ENCODE data around the gene ARID5A.

ARID5A gene

DNA sequence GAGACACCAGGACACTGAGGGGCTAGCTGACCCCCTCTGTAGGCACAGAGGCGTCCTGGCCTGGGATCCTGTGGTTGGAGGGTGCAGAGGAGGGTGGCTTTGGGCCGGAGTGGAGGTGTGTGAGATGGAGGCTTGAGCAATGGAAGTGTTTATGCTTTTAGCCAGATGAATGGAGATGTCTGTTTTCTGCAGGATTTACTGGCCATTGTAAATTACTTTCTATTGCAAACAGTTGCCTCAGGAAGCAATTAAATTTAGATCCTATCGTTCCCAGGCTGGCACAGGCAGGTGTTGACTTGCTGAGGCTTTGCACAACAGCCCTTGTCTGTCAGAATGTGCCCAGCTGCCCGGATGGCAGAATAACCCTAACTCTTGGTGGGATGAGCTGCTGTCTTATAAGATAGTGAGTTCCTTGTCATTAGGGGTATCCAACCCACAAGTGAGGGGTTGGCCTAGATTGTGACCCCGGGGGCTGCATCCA lies 1.8 kb upstream of the ARID5A start:
- CTCF ChIA-PET, result interaction anchor here (0.8 to 18.6 kb wide), 4 partner anchors 8 to 396 kb away, joined by 3 to 257 read pairs (median 50); partner anchors contain the start of gene ASTL
- POLR2A ChIA-PET, result no interaction called here
- TF ChIP-seq, protein P1, sequence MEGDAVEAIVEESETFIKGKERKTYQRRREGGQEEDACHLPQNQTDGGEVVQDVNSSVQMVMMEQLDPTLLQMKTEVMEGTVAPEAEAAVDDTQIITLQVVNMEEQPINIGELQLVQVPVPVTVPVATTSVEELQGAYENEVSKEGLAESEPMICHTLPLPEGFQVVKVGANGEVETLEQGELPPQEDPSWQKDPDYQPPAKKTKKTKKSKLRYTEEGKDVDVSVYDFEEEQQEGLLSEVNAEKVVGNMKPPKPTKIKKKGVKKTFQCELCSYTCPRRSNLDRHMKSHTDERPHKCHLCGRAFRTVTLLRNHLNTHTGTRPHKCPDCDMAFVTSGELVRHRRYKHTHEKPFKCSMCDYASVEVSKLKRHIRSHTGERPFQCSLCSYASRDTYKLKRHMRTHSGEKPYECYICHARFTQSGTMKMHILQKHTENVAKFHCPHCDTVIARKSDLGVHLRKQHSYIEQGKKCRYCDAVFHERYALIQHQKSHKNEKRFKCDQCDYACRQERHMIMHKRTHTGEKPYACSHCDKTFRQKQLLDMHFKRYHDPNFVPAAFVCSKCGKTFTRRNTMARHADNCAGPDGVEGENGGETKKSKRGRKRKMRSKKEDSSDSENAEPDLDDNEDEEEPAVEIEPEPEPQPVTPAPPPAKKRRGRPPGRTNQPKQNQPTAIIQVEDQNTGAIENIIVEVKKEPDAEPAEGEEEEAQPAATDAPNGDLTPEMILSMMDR (IDR thresholded peaks at IDR 0.05; ENCODE audit: insufficient read depth, low read length, missing control alignments), result no peak
- no peak for DNase-seq (ENCODE audit: low read depth, low spot score)
- no peak overlapping the region for H3K4me3 ChIP-seq (ENCODE audit: low read depth, low read length)

DNA sequence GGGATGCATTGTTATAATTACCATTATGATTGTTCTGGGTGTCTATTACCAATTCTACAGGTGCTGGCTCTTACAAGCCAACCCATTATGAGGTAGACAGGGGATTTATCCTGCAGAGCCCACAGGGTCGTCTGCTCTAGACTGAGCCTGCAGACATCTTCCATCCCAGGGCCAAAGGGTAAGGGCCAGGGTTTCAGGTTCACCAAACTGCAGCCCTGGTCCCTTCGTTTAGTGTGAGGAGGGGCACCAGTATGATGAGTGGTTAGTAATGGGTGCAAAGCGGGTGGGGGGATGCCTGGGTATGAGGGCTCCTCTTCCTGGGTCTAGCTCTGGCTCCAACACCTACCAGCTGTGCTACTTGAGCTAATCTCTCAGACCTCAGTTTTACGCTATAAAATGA lies 1.2 kb upstream of the ARID5A start:
- CTCF ChIA-PET, result interaction anchor here (0.8 to 18.6 kb wide), 3 partner anchors 9 to 25 kb away, joined by 3 to 257 read pairs (median 98); no protein-coding TSS in a partner anchor
- TF ChIP-seq, protein P1 (IDR thresholded peaks at IDR 0.05; ENCODE audit: insufficient read depth, low read length, missing control alignments), result no peak
- POLR2A ChIA-PET, result no interaction called here

DNA sequence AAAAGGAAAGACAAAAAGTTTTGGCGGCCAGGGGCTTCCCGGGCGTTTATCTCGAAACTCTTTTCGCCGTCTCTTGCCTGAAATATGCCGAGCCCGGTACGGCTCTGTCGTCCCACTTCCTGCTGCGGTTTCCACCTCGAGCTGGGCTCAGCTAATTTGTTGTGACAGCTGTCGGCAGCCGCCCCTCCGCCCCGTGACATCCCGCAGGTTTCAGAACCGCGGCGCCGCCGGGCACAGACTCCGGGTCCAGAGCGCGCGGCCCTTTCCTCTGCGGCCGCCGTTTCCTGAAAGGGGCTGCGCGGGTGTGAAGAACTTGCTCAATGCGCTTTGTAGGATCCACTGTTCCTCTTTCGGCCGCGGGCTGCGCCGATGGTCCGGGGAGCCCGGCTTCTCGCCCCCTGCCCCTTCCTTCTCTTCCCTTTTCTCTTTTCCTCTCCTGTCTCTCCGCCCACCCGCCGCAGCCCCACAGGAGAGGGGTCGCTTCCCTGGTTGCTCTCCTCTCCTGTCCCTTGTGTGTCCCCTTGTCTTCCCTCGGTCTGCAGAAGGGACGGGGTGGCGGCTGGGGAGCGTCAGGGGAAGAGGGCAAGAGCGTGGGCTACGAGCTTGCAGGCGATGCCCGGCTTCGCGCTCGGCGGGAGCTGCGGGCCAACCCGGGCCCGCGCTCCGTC lies 648 bp downstream of the ARID5A start:
- H3K4me3 ChIP-seq (ENCODE audit: low read depth, low read length), result peak overlapping the region; percentile 70
- ChIA-PET CTCF (interaction anchor here (0.6 to 18.6 kb wide), 6 partner anchors 9 to 575 kb away, joined by 3 to 257 read pairs (median 4); partner anchors contain the start of gene ANKRD36), POLR2A (interaction anchor here (1.1 kb wide), 1 partner anchor 11 kb away, joined by 4 read pairs; no protein-coding TSS in a partner anchor)
- TF ChIP-seq, protein P1 (IDR thresholded peaks at IDR 0.05; ENCODE audit: insufficient read depth, low read length, missing control alignments), result no peak
- no peak for DNase-seq (ENCODE audit: low read depth, low spot score)

More for the DNA sequence above, 1.2 kb upstream of the ARID5A start:
- H3K4me3 ChIP-seq (ENCODE audit: low read depth, low read length), result no peak overlapping the region
- DNase-seq (ENCODE audit: low read depth, low spot score), result no peak

DNA sequence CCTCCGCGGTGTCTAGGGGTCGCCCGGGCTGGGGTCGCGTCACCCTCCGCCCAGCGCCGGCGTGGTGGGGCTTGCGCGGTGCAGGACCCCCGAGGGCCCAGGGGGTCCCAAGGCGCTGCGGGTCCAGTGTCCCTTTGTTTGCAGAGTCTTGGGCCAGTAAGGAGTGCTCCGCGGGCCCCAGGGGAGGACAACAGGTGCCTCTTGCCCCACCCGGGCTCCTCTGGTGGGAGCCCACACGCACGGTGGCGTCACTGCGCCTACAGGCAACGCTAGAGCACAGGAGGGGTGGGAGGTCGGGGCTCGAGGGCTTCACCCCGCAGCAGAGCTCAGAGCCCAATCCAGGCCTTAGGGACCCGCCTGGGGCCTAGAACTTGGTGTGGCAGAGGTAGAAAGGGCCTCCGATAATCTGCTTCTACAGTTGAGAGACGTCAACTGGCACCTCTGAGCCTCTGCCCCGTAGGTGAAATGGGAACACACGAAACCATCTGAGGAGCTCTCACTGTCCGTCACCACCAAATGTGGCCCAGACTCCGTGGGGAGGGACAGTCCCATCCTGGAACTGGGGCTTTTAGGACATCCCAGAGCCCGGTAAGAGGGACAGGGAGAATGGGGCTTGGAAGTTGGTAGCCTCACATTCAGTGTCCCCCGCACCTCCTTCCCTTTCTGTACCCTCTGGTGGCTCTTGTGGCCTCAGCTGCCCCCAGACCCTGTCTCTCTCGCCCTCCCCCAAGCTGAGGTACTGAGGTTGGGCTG lies 1.4 kb downstream of the ARID5A start:
- ChIA-PET CTCF (interaction anchor here (1.0 to 18.6 kb wide), 6 partner anchors 8 to 575 kb away, joined by 3 to 257 read pairs (median 4); partner anchors contain the start of gene ANKRD36), POLR2A (interaction anchor here (1.1 kb wide), 1 partner anchor 10 kb away, joined by 4 read pairs; no protein-coding TSS in a partner anchor)
- H3K4me3 ChIP-seq (ENCODE audit: low read depth, low read length), result peak overlapping the region; percentile 70
- TF ChIP-seq, protein P1 (IDR thresholded peaks at IDR 0.05; ENCODE audit: insufficient read depth, low read length, missing control alignments), result no peak
- DNase-seq (ENCODE audit: low read depth, low spot score), result no peak

DNA sequence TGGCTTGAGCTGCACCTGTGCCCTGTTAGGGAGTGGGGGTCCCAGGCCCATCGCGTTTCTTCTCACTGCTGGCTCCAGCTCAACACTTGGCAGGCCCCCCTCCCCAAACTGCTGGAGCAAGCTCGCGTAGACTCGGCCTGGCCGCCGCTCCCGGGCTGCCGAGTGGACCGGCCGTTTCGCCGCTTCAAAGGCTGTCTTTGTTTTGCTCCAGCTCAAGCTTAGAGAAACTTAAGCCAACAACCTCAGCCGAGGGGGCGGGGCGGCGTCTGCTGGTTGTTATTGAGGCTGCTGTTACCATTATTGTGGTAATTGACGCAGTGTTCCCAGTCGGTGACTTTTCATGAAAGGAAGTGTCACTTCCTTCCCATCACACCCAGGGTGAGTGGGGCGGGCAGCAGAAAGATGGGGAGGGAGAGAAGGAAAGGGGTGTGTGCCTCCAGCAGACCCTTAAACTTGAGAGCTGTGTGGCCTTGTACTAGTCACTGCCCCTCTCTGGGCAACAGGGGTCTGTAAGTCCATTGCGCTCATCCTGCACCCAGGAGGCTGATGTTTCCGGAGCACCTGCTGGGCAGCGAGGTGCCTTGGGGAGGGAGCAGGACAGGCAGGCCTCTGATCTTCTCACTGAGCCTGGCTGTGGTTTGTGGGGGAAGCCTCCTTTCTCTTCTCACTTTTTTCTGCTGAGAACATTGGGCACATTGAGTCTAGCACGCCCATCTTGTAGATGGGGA lies 2.1 kb downstream of the ARID5A start:
- no peak for DNase-seq (ENCODE audit: low read depth, low spot score)
- ChIA-PET CTCF (interaction anchor here (1.1 to 18.6 kb wide), 4 partner anchors 8 to 130 kb away, joined by 3 to 257 read pairs (median 4); no protein-coding TSS in a partner anchor), POLR2A (interaction anchor here (1.1 kb wide), 1 partner anchor 9 kb away, joined by 4 read pairs; no protein-coding TSS in a partner anchor)
- H3K4me3 ChIP-seq (ENCODE audit: low read depth, low read length), result peak overlapping the region; percentile 18
- TF ChIP-seq, protein P1 (IDR thresholded peaks at IDR 0.05; ENCODE audit: insufficient read depth, low read length, missing control alignments), result no peak

All from AG04449 (cell line).